GM12875 (cell line): ENCODE data around the gene CDH13.

Experiments used
- H3K4me3 ChIP-seq: one replicate; pipeline ENCODE4 v1.5.1; 2011; ENCODE audit warnings: low read depth, low read length, control low read depth
- TF ChIP-seq, protein P1 (sequence below): IDR thresholded peaks from 2 replicates; pipeline ENCODE4 v1.5.1; 2011; ENCODE audit warnings: low read depth, mild to moderate bottlenecking, control low read depth, inconsistent platforms, low read length, moderate library complexity, borderline replicate concordance; ENCODE audit not compliant: insufficient read depth

The CDH13 gene

DNA sequence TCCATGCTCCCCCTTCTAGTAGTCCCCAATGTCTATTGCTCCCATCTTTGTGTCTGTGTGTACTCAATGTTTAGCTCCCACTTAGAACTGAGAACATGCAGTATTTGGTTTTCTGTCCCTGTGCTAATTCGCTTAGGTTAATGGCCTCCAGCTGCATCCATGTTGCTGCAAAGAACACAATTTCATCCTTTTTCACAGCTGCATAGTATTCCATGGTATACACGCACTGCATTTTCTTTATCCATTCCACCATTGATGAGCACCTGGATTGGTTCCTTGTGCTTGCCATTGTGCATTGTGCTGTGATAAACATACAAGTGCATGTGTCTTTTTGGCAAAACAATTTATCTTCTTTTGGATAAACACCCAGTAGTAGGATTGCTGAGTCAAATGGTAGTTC is 1104.0 kb downstream of the CDH13 start:
- TF ChIP-seq, protein P1, sequence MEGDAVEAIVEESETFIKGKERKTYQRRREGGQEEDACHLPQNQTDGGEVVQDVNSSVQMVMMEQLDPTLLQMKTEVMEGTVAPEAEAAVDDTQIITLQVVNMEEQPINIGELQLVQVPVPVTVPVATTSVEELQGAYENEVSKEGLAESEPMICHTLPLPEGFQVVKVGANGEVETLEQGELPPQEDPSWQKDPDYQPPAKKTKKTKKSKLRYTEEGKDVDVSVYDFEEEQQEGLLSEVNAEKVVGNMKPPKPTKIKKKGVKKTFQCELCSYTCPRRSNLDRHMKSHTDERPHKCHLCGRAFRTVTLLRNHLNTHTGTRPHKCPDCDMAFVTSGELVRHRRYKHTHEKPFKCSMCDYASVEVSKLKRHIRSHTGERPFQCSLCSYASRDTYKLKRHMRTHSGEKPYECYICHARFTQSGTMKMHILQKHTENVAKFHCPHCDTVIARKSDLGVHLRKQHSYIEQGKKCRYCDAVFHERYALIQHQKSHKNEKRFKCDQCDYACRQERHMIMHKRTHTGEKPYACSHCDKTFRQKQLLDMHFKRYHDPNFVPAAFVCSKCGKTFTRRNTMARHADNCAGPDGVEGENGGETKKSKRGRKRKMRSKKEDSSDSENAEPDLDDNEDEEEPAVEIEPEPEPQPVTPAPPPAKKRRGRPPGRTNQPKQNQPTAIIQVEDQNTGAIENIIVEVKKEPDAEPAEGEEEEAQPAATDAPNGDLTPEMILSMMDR: no peak
- no peak overlapping the region for H3K4me3 ChIP-seq

DNA sequence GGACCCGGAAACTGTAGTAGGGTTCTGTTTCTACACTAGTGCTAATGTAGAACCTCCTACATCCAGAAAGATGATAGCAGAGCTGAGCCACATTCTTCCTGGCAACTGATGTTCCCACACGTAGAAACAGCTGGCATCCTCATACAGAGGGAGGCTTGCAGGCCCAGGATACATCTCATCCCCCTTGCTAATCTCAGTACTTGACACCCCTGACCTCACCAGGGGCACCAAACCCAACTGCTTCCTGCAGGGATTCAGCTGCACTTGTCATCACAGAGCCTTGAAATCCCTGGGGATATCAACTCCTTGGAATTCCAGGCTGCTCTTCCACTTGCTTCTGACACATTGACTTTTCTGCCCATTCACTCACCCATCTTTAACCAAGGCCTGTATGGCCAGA is 1105.8 kb downstream of the CDH13 start:
- H3K4me3 ChIP-seq: no peak overlapping the region
- TF ChIP-seq, protein P1: no peak

DNA sequence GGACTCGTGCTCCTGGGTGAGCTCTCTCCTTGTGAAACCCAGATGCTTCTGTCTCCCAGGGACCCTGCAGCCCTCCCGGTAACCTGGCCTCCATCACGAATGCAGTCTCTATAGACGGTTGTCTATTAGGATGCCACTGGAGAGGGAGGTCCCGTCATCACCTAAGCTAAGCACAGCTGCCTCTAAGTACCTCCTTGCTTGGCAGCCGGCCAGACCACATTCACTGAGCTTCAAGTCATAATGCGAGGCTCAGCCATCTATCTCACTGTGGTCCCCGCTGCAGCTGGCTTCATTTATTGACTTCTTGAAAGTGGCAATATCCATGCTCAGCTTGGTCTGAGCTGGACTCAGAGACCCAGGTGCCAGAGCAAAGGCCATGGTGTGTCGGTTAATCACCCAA is 1106.5 kb downstream of the CDH13 start:
- TF ChIP-seq, protein P1: no peak
- no peak overlapping the region for H3K4me3 ChIP-seq

DNA sequence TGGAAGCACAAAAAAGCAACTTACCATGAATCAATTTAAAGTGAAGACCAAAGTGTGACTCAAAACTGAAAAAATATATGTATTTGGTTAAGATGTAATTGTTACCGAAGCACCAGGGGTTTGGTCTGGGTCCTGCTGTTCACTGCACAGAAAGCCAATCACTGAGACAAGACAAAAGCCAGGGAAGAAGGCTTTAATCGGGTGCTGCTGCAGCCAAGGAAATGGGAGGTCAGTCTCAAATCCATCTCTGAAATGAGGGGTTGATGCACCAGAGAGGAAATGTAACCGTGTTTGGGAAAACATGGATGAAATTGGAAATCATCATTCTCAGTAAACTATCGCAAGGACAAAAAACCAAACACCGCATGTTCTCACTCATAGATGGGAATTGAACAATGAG is 1107.4 kb downstream of the CDH13 start:
- no peak overlapping the region for H3K4me3 ChIP-seq
- TF ChIP-seq, protein P1: no peak

DNA sequence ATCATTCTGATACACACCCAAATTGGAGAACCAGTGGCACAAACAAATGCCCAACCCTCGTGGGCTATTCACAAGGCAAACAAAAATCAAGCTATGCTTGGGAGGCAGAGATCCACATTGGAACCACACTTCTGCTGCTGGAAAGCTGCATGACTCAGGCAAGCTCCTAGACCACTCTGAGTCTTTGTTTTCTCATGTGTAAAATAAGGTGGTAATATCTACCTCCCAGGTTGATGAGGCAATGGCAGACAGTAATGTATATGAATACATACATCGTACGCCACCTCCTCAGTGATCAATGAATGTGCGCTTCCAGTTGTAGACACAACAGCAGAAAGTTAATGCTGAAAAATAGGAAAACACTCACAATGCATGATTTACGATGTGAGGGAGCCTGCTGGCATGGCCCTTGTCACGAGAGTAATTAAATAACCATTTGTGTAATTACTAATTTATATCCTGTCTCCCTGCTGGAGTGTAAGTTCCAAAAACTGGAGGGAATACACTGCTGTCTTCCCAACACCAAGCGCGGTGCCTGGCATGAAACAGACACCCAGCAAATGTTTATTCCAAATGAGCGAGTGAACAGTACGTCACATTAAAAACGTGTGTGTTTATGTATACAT is 1111.1 kb downstream of the CDH13 start:
- TF ChIP-seq, protein P1: no peak
- no peak overlapping the region for H3K4me3 ChIP-seq

DNA sequence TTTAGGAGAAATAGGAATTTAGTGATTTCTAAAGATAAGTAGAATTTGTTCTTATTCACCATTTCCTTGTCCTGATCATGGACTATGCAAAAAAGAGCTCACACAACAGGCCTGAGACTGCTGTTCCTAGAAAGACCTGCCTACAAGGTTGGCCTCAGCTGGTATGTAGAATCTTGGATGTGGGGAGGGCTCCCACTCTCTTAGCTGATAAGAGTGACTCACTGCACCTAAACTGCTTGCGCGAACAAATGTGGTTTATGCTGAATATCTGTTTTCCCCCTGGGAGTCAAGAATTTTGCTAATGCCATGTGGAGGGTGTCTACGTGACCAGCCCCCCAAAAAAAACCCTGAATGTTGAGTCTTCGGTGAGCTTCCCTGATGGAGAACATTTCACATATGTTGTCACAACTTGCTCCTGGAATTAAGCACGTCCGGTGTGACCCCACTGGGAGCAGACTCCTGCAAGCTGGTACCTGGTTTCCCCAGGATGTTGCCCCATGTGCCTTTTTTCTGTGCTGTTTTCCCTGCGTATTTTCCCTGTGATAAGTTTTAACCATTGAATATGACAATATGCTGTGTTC is 1112.2 kb downstream of the CDH13 start:
- TF ChIP-seq, protein P1: no peak
- no peak overlapping the region for H3K4me3 ChIP-seq
